Activated naive CD4-positive, alpha-beta T cell treated with anti-CD3 and anti-CD28 coated beads, Interleukin-2, amount 50 U/mL, for 24 hours (primary cell): ENCODE results near the gene NDUFB11.

Experiments
- H3K27ac Mint-ChIP-seq: one replicate; pipeline ENCODE4 v1.8.0; 2021; ENCODE audit warnings: mild to moderate bottlenecking, mixed read lengths
- H3K27me3 Mint-ChIP-seq: one replicate; pipeline ENCODE4 v1.8.0; 2021; ENCODE audit warnings: mixed read lengths
- H3K36me3 Mint-ChIP-seq: one replicate; pipeline ENCODE4 v1.8.0; 2021; ENCODE audit warnings: mixed read lengths
- H3K4me1 Mint-ChIP-seq: one replicate; pipeline ENCODE4 v1.8.0; 2021; ENCODE audit warnings: mixed read lengths
- H3K4me3 Mint-ChIP-seq: one replicate; pipeline ENCODE4 v1.8.0; 2021; ENCODE audit warnings: mild to moderate bottlenecking, mixed read lengths
- H3K9me3 Mint-ChIP-seq: one replicate; pipeline ENCODE4 v1.8.0; 2021; ENCODE audit warnings: mixed read lengths

The NDUFB11 gene

DNA sequence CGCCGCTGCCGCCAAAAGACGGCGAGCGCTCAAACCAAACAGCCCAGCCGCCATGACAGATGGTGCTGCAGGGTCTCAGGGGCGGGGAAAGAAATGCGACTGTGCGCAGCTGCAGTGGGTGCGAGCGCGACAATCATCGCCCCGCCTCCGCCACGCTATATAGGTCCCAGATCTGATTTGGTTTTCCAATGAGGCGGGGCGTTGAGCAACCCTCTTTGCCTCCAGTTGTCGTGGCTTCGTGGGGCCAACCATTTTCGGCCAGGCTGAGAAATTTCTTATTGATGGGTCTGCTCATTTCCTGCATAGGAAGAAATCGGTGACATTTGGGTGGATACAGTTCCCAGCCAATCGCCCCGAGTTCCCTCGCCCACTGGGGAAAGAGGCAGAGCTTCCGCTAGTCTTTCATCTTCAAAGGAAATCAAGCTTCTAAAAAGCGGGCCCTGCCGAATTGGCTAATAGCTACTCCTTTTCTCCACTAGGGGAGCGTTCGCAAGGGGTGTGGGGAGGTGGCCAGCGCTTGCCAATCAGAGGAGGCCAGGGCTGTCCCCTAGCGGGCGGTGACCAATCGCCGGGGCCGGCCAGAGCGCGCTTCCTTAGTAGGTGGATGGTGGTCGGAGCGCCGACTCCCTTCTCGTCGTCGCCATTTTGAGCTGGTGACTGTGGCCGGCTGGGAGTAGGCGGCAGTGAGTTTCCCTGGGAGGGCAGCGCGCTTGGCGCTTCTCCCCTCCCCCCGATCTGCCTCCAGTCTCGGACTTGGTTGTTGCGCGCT is at the start of gene NDUFB11, which contains the start of gene RBM10:
TSS of gene NDUFB11 (minus strand) at position 77 of the 769 bp plus-strand sequence. CDS start at position 54, 23 bp downstream.
TSS of gene RBM10 (plus strand) at position 596 of the 769 bp plus-strand sequence. CDS start 2,261 bp downstream, outside the sequence.
- no peaks in the 10 kb centered on the region for H3K27me3 Mint-ChIP-seq
- peaks cover 11% of the 10 kb centered on the region for H3K36me3 Mint-ChIP-seq
- no peaks in the 10 kb centered on the region for H3K9me3 Mint-ChIP-seq
- peak within 1 kb of the TSS; percentile 98 for H3K4me3 Mint-ChIP-seq
- peak within 1 kb of the TSS; percentile 97 for H3K27ac Mint-ChIP-seq
- peaks cover 28% of the 10 kb centered on the region for H3K4me1 Mint-ChIP-seq

DNA sequence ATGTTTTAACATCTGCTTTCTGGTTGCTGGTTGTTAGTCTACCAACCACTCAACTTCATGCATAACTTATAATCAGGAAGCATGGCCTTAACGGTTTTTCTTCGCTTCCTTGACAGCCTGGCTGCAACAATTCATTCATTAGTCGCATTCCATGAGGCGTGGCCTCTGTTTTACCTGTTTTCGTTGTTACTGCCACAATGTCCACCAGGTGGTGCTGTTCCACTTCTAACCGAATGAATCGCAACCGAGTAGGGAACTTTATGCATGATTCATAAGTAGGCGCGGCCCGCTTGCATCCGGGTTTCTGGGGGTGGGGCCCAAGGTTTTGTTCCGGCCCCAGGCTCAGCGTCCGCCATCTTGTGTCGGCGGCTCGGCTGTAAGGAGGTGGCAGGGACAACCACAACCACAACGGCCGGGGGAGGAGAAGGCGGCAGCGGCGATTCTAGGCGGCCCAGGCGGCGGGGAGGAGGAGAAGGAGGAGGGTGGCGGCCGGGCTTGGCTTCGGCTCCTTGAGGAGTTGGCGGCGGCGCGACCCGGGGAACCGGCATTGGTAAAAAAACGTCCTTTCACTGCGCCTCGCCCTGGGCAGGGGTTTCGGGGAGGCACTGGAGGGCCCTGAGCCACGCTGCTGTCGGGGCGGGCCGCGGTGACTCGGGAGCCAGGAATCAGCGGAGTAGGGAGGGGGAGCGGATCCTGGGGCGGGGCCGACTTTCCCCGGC is 49.1 kb upstream of the NDUFB11 start, which contains the start of gene UBA1:
TSS of gene UBA1 (plus strand) at position 355 of the 719 bp plus-strand sequence. CDS start 4,974 bp downstream, outside the sequence.
- Mint-ChIP-seq H3K4me3 (peak within 1 kb of the TSS; percentile 92), H3K9me3 (no peaks in the 10 kb centered on the region), H3K27me3 (no peaks in the 10 kb centered on the region), H3K36me3 (no peaks in the 10 kb centered on the region), H3K27ac (peak within 1 kb of the TSS; percentile 98), H3K4me1 (peaks cover 56% of the 10 kb centered on the region)

DNA sequence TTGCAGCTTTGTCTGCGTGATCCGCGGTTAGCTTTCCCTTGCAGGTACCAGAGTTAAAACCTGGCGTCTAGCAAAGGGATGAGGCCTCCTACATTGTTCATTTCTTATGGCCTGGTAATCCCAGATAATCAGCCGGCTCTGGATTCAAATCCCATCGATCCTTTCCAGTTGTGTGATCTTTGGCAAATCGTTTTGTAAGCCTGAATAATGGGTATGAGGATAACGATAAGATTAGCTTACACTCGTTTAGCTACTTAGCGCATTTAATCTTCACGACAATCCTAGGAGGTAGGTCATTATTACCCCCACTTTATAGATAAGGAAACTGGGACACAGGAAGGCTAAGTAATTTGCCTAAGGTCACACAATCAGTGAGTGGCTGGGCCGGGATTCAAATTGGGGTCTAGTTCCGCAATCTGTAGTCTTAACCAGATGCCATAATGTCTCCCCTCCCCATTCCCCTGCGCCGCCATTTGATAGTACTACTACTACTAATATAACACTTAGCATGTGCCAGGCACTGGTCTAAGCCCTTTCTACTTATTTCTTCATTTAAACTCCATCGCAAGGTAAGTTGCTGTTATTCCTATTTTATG is 47.4 kb upstream of the NDUFB11 start:
- H3K4me1 Mint-ChIP-seq, result peaks cover 51% of the 10 kb centered on the region
- H3K9me3 Mint-ChIP-seq, result no peaks in the 10 kb centered on the region
- H3K27ac Mint-ChIP-seq, result no peak overlapping the region
- peak overlapping the region; percentile 92 for H3K4me3 Mint-ChIP-seq
- no peaks in the 10 kb centered on the region for H3K36me3 Mint-ChIP-seq
- H3K27me3 Mint-ChIP-seq, result no peaks in the 10 kb centered on the region

DNA sequence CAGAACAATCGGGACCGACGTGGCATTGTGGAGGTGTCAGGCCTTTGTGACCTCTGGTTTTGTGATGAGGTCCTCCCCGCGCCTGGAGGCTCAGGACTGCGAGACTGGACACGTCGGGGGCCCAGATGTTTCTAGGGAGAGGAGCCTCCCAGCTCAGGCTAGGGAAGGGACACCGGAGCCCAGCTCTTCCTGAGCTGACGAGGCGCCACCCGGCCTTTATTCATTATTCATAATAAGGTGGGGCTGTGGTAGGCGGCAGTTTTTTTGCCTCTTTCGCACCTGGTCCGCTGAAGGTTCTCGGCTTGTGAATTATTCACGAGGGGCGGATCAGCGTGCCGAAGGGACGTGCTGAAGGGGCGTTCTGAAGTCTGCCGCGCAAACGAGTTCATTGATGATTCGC is 46.8 kb upstream of the NDUFB11 start:
- Mint-ChIP-seq H3K36me3 (no peaks in the 10 kb centered on the region), H3K27me3 (no peaks in the 10 kb centered on the region), H3K4me1 (peaks cover 45% of the 10 kb centered on the region), H3K4me3 (peak overlapping the region; percentile 92), H3K9me3 (no peaks in the 10 kb centered on the region), H3K27ac (peak overlapping the region; percentile 94)

DNA sequence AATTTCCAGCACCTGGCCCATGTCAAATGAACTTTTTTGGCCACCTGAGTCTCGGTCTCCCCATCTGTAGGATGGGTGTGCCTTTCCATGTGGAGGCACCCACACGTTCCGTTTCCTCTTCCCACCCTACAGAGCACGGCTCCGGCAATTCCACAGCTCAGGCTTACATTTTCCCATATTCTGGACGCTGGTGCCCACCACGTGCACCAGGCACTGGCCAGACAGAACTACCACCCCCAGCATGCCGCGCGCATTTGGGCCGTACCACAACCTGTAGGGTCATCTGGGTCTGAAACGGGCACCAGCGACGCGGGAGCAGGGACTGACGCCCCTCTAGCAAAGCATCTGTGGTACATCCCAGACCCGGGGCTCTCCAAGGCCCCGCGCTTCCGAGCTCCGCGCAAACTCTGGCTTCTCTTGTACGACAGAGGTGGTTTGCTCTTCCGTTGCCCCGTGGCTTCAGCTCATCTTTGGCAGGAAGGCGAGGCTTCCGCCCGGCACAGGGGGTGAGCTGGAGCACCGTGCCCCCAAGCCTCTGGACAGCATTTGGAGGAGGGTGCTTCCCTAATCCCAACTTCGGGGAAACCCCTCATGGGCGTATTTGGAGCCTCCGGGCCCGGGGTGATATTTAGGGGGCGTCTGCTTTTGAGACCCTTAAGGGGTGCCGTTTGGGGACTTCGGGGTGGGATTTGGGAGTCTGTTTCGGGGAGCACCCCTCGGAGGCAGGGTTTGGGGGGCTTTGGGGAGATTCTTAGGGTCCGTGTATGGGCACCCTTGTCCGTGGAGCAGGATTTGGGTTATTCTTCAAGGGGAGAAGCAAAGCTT is 46.2 kb upstream of the NDUFB11 start:
- no peaks in the 10 kb centered on the region for H3K27me3 Mint-ChIP-seq

GRCh38 chrX:47189906-47190305 is 45.4 kb upstream of the NDUFB11 start:
- no peak overlapping the region for H3K4me3 Mint-ChIP-seq
- no peaks in the 10 kb centered on the region for H3K36me3 Mint-ChIP-seq
- peaks cover 32% of the 10 kb centered on the region for H3K4me1 Mint-ChIP-seq
- no peaks in the 10 kb centered on the region for H3K9me3 Mint-ChIP-seq
- no peaks in the 10 kb centered on the region for H3K27me3 Mint-ChIP-seq
- H3K27ac Mint-ChIP-seq, result no peak overlapping the region

More for the DNA sequence above, 46.2 kb upstream of the NDUFB11 start:
- Mint-ChIP-seq H3K9me3 (no peaks in the 10 kb centered on the region), H3K4me3 (peak overlapping the region; percentile 92), H3K36me3 (no peaks in the 10 kb centered on the region), H3K4me1 (peaks cover 39% of the 10 kb centered on the region), H3K27ac (peak overlapping the region; percentile 94)

DNA sequence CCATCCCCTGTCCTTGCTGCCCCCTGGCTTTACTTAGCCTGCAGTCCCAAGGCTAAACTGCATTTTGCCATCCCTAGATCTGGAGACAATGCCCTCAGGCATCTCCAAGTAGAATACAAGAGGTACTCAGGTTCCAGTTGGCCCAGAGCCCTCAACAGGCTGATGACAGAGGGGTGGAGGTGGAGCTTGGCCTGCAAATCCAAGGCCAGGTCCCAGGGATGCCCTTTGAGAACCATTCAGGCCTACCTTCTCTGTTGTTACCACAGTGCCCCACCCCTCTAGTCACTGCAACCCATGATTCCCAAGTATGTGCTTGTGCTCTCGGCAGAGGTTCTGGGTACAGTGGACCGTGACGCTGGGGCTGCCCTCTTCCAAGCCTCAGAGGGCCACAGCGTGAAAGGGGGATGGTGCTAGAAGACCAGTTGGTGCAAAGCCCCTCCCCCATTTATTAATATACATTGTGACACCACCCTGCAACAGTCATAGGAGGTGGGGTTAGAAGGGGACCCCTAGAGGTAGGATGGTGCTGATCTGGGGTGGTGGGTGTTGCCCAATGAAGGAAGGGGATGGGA is 42.7 kb upstream of the NDUFB11 start:
- no peaks in the 10 kb centered on the region for H3K9me3 Mint-ChIP-seq
- peak overlapping the region; percentile 77 for H3K27ac Mint-ChIP-seq
- peaks cover 15% of the 10 kb centered on the region for H3K4me1 Mint-ChIP-seq
- no peaks in the 10 kb centered on the region for H3K27me3 Mint-ChIP-seq
- no peaks in the 10 kb centered on the region for H3K36me3 Mint-ChIP-seq
- H3K4me3 Mint-ChIP-seq, result no peak overlapping the region

DNA sequence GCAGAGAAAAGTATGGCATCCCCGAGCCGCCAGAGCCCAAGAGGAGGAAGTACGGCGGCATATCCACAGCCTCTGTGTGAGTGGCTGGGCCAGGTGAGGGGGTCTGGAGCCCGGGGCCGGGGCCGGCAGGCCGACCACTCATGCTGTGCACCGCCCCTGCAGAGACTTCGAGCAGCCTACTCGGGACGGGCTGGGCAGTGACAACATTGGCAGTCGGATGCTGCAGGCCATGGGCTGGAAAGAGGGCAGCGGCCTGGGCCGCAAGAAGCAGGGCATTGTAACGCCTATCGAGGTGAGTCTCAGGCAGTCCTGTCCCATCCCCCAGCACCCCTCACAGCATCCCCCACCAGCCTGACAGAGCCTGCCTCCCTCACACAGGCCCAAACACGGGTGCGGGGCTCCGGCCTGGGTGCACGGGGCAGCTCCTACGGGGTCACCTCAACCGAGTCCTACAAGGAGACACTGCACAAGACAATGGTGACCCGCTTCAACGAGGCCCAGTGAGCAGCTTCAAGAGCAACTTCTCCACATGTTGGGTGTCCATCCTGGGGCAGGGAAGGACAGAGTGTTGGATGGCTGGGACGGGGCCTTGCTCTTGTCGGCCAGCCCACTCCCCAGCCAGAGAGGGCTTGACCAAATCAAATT is 41.7 kb upstream of the NDUFB11 start:
- Mint-ChIP-seq H3K27me3 (no peaks in the 10 kb centered on the region), H3K4me1 (peaks cover 15% of the 10 kb centered on the region), H3K27ac (no peak overlapping the region), H3K4me3 (no peak overlapping the region), H3K36me3 (no peaks in the 10 kb centered on the region), H3K9me3 (no peaks in the 10 kb centered on the region)

- Mint-ChIP-seq H3K4me1 (peaks cover 12% of the 10 kb centered on the region), H3K36me3 (no peaks in the 10 kb centered on the region), H3K4me3 (no peak overlapping the region), H3K27ac (no peak overlapping the region), H3K27me3 (no peaks in the 10 kb centered on the region), H3K9me3 (no peaks in the 10 kb centered on the region)
Measured at GRCh38 chrX:47185241-47185640, 40.7 kb upstream of the NDUFB11 start.

DNA sequence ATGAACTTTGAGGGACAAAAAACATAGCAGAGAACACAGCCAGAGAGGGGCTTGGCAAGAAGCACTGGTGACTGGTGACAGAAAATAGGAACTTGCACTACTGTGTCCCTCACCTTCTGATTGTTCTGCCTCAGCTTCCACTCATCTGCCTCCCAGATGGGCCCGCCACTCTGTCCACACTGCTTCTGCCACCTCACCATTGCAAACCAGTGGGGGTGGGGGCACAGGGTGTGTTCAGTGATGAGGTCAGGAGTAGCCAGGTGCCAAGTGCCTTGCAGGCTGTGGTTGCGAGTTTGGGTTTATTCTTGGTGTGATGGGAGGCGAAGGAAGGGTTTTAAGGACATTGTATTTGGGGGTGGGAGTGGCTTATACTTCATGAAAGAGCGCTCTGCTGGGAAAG is 40.0 kb upstream of the NDUFB11 start:
- peaks cover 12% of the 10 kb centered on the region for H3K4me1 Mint-ChIP-seq
- no peak overlapping the region for H3K27ac Mint-ChIP-seq
- no peaks in the 10 kb centered on the region for H3K27me3 Mint-ChIP-seq

GRCh38 chrX:47182106-47182700 is 37.7 kb upstream of the NDUFB11 start:
- no peaks in the 10 kb centered on the region for H3K4me1 Mint-ChIP-seq
- H3K9me3 Mint-ChIP-seq, result no peaks in the 10 kb centered on the region
- no peak overlapping the region for H3K27ac Mint-ChIP-seq
- no peak overlapping the region for H3K4me3 Mint-ChIP-seq
- H3K27me3 Mint-ChIP-seq, result no peaks in the 10 kb centered on the region
- H3K36me3 Mint-ChIP-seq, result no peaks in the 10 kb centered on the region

More for the DNA sequence above, 40.0 kb upstream of the NDUFB11 start:
- H3K4me3 Mint-ChIP-seq, result no peak overlapping the region
- no peaks in the 10 kb centered on the region for H3K9me3 Mint-ChIP-seq
- H3K36me3 Mint-ChIP-seq, result no peaks in the 10 kb centered on the region

DNA sequence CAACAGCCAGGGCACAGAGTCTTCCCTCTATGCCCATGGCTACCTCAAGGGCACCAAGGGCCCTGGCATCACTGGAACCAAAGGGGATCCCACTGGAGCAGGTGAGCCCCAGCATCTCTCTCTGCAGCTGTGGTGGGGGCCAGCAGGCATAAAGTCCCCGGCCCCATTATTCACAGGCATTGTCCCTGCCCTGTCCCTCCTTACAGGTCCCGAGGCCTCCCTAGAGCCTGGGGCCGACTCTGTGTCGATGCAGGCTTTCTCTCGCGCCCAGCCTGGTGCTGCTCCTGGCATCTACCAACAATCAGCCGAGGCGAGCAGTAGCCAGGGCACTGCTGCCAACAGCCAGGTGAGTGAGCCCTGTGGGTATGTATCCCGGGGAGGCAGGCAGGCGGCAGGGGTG is 36.8 kb upstream of the NDUFB11 start:
- Mint-ChIP-seq H3K27me3 (no peaks in the 10 kb centered on the region), H3K4me3 (no peak overlapping the region), H3K27ac (no peak overlapping the region), H3K36me3 (no peaks in the 10 kb centered on the region), H3K9me3 (no peaks in the 10 kb centered on the region), H3K4me1 (no peaks in the 10 kb centered on the region)

- no peaks in the 10 kb centered on the region for H3K4me1 Mint-ChIP-seq
Measured at GRCh38 chrX:47180346-47180745, 35.8 kb upstream of the NDUFB11 start.

DNA sequence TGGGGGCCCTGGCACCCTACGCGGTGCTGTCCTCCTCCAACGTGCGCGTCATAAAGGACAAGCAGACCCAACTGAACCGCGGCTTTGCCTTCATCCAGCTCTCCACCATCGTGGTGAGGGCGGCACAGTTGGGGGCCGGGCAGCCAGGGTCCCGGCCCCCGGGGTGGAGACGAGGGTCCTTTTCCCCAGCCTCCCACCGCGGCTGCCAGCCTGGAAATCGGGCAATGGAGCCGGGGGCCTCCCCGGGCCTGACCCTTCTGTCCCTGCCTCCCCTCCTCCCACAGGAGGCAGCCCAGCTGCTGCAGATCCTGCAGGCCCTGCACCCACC is 35.4 kb upstream of the NDUFB11 start:
- no peaks in the 10 kb centered on the region for H3K9me3 Mint-ChIP-seq
- no peaks in the 10 kb centered on the region for H3K4me1 Mint-ChIP-seq
- H3K27ac Mint-ChIP-seq, result no peak overlapping the region
- no peak overlapping the region for H3K4me3 Mint-ChIP-seq
- no peaks in the 10 kb centered on the region for H3K27me3 Mint-ChIP-seq
- no peaks in the 10 kb centered on the region for H3K36me3 Mint-ChIP-seq

More at GRCh38 chrX:47180346-47180745, 35.8 kb upstream of the NDUFB11 start:
- Mint-ChIP-seq H3K27me3 (no peaks in the 10 kb centered on the region), H3K4me3 (no peak overlapping the region), H3K27ac (no peak overlapping the region), H3K36me3 (no peaks in the 10 kb centered on the region), H3K9me3 (no peaks in the 10 kb centered on the region)
